GM03348 (cell line): Measurements from ENCODE around the gene EBF4.
A peak's percentile ranks its signal among the peaks of the same experiment; 100 is the strongest.

Experiments
- DNase-seq: peaks from one replicate; pipeline ENCODE4 v3.0.0; 2012; ENCODE audit warnings: low spot score

Gene EBF4

GRCh38 chr20:2692036-2692885, at the start of gene EBF4:
Gene EBF4 (plus strand): TSS chr20:2692780. CDS start chr20:2693646, 866 bp downstream.
- peak; percentile 72 for DNase-seq

GRCh38 chr20:2643708-2644107, 48.9 kb upstream of the EBF4 start:
- DNase-seq = no peak

GRCh38 chr20:2651772-2652723, 40.5 kb upstream of the EBF4 start, which contains the start of gene NOP56:
Gene NOP56 (plus strand): TSS chr20:2652632. CDS start chr20:2652661, 29 bp downstream.
- peak; percentile 98 for DNase-seq

GRCh38 chr20:2652724-2653555, 39.6 kb upstream of the EBF4 start:
- DNase-seq = peak; percentile 62

- no peak for DNase-seq
Measured at GRCh38 chr20:2653556-2654383, 38.8 kb upstream of the EBF4 start.

GRCh38 chr20:2654384-2654822, 38.2 kb upstream of the EBF4 start:
- DNase-seq = no peak

- DNase-seq = no peak
Measured at GRCh38 chr20:2654831-2655230, 37.7 kb upstream of the EBF4 start.

GRCh38 chr20:2655331-2656116, 37.1 kb upstream of the EBF4 start:
- DNase-seq = no peak

- no peak for DNase-seq
Measured at GRCh38 chr20:2656471-2657117, 36.0 kb upstream of the EBF4 start.

- no peak for DNase-seq
Measured at GRCh38 chr20:2657241-2657640, 35.3 kb upstream of the EBF4 start.

- DNase-seq = no peak
Measured at GRCh38 chr20:2657674-2658073, 34.9 kb upstream of the EBF4 start.

- no peak for DNase-seq
Measured at GRCh38 chr20:2658414-2659354, 33.9 kb upstream of the EBF4 start.

- DNase-seq = no peak
Measured at GRCh38 chr20:2659547-2659946, 33.0 kb upstream of the EBF4 start.

- DNase-seq = no peak
Measured at GRCh38 chr20:2663364-2663886, 29.2 kb upstream of the EBF4 start.

GRCh38 chr20:2663887-2664719, 28.5 kb upstream of the EBF4 start, which contains the start of gene IDH3B:
Gene IDH3B (minus strand): TSS chr20:2664216. CDS start chr20:2664188, 28 bp downstream.
- DNase-seq = peak; percentile 95

- no peak for DNase-seq
Measured at GRCh38 chr20:2671977-2672376, 20.6 kb upstream of the EBF4 start.

- DNase-seq = no peak
Measured at GRCh38 chr20:2672446-2672845, 20.1 kb upstream of the EBF4 start.
